ENCODE data around the gene COPB1.

Gene COPB1

GRCh38 chr11:14506532-14506931, 6.9 kb upstream of the COPB1 start:
- DNase-seq = peak; percentile 13

DNA sequence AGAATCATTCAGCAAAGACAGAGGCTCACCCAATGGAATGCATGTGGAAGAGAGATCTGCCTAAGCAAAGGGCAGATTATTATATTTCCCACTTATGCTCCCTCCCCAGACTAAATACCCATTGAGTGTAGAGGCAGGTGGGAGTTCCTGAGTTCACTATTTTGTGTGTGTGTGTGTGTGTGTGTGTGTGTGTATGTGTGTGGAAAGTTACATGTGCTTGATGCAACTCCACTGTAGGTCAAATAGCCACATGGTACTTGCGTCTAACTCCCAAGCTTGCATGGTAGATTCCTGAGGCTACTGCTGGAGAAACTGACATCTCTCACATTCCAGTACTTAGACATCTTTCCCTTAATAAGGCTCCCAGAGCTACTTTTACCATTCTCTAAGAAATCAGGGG, 3.4 kb upstream of the COPB1 start:
- DNase-seq = no peak

- DNase-seq = no peak
These were observed 2.4 kb upstream of the COPB1 start for GRCh38 chr11:14502039-14502438.

DNA sequence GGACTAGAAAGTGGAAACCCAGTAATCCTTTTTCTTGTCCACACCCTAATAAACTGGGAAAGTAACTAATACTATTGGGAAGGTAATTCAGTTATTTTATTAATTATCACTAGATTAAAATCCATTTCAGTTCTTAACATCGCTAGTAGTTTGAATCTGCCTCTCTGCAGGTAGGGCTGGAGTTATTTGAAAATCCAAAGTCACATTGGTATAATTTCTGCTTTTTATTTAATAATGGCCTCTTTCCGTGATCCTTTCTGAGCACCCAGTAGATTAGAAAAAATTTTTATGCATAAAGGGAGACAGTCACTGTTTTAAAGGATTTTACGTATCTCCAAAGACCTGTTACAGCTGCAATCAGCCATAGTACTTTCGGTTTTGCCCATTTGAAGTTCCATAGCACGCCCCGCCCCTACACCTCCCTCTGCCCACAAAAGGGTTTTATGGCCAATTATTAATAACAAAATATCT, 605 bp upstream of the COPB1 start:
- peak; percentile 68 for DNase-seq

DNA sequence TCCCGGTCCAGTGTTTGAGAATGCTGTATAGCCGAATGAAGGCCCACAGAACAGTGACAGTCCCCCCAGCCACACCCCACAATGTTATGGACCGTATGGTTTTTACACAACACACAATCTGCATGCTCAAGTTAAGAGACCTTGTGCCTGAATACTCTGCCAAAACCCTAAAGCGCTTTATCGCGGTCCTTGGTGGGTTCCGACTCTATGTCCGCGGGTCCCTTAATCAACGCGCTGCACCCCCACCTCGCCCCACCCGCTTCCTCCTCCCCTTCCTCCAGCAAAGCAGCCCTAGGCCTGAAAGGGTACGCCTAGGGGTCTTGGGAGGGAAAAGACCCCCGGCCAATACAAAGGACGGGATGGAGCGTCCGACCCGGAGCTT, 442 bp downstream of the COPB1 start:
- peak; percentile 28 for DNase-seq

DNA sequence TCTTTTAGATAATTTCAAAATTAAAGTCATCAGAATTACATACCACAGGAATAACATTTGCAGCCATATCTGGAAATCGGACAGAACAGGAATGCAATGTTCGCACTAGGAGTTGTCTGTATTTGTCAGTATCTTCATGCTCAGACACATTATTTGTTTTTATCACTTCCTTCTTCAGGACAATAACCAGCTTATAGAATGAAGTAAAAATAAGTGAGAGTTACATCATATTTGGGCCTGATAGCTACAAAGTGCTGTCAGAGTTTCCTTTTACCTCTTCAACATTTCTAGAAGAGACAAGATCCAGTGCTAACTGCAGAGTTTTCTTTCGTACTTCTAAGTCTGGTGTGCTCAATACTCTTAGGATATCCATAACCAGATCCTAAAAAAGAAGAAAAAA, 18.9 kb downstream of the COPB1 start:
- no peak for DNase-seq

DNA sequence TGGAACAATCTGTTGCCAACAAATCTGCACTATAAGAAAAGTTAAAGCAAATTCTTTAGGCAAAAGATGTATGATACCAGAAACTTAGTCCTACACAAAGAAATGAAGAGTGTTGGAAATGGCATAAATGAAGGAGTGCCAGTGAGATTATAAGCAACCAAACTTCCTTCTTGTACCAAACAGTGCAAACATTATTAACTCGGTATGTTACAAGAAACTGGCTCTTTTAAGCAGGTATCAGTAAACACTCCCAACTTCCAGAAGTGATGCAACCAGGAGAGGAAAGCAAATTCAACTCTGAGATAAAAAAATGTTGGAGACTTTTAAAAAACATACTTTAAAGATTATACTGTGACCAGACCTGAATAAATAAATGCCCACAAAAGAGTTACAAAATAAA, 28.5 kb downstream of the COPB1 start:
- no peak for DNase-seq

DNA sequence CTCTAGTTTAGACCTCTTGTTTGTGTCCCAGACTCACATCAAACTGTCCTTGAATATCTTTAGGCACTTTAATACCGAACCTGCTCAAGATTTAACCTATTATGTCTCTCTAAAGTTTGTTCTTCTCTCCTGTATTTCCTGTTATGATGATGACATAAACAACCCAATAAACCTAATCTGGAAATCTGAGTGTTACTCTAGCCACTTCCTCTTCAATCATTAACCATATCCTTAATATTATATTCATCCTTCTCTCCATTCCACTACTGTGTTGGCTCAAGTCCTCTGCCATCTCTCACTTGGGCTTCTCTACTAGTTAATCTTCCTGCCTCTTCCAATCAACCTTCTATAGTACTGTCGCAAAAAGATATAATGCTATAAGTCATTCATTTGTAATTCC, 36.0 kb downstream of the COPB1 start:
- no peak for DNase-seq

DNA sequence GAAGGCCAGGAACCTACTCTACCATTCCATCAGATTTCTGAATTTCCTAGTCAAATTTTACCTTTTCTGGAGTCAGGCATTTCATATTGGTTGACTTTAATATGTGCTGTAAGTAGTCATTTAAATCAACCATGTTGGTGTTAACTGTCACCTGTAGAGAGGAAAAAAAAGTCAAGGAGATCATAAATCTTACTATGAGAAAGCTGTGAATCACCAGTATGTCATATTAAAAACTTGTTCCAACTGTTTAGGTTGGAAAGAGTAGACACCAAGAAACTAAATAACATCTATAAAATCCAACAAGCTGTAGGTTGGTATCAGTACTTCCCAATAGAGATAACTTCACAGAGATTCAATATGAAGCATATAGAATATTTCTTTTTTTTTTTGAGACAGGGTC, 39.5 kb downstream of the COPB1 start:
- no peak for DNase-seq

DNA sequence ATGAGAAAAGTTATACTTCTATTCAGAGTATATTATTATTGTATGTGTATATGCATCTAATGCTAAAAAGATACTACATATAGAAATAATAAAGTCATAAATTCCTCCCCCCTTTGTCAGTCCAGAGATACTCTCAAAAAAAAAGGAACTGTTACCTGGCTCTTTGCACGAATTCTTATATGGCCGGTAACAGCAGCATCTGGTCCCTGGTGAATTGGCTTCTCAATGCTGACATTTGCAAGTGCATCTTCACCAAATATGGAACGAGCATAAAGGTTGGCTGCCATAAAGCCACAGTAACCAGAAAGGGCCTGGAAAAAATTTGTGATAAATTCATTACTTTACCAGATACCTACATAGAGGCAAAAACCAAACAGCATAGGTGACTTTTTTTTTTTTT, 41.2 kb downstream of the COPB1 start:
- no peak for DNase-seq

GRCh38 chr11:14455648-14456430, 43.8 kb downstream of the COPB1 start:
- DNase-seq = no peak

DNA sequence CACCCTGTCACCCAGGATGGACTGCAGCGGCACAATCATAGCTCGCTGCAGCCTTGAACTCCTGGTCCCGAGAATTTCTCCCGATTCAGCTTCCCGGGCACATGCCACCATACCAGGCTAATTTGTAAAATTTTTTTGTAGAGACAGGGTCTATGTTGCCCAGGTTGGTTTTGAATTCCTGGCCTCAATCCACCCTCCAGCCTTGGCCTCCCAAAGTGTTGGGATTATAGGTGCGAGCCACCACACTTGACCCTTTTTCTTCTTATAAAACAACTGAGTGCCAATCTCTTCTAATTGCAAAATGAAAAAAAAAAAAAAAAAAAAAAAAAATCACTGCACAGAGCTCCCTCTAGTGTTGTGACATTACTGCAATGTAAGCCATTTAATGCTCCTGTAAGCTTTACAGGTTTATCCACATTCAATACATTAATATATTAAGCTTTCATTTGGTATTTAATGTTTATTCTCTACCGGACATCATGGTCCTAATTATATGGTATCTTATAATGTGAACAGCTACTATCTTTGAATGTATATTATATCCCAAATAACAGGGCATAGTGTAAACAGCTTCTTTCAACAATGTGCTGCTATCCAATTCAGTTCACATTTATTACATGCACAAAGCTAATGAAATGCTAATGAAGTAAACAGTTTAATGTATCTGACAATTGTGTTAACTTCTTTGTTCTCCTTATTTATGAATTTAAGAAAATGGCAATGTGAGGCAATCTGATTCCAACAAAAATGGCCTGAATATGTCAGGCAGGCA, 44.6 kb downstream of the COPB1 start:
- DNase-seq = peak; percentile 47

- peak; percentile 58 for DNase-seq
These were observed 47.8 kb downstream of the COPB1 start for GRCh38 chr11:14451825-14452224.

GRCh38 chr11:14449302-14449714, 50.3 kb downstream of the COPB1 start:
- DNase-seq = peak; percentile 56

DNA sequence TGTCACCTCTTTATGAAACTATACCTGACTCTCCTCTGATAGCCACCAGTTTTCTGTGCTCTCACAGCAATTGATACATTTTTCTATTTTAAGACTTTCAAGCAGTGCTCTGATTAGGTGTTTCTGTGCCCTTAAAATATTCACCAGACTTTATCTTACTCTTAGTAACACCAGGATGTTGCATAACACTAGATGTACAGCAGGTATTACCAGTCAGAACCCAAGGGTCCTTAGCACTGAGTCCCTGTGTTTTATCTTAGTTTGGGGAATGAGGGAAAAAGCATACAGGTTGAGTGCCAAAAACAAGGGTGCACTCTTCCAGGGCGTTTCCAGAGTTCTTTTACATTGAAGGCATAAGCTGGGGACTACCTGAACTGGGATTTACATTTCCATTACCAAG, 51.4 kb downstream of the COPB1 start:
- no peak for DNase-seq

- peak; percentile 78 for DNase-seq
These were observed 52.9 kb downstream of the COPB1 start for GRCh38 chr11:14446701-14447169.

GRCh38 chr11:14445542-14446530, 53.8 kb downstream of the COPB1 start:
- peak; percentile 69 for DNase-seq

GRCh38 chr11:14444441-14445189, 55.0 kb downstream of the COPB1 start:
- no peak for DNase-seq

DNA sequence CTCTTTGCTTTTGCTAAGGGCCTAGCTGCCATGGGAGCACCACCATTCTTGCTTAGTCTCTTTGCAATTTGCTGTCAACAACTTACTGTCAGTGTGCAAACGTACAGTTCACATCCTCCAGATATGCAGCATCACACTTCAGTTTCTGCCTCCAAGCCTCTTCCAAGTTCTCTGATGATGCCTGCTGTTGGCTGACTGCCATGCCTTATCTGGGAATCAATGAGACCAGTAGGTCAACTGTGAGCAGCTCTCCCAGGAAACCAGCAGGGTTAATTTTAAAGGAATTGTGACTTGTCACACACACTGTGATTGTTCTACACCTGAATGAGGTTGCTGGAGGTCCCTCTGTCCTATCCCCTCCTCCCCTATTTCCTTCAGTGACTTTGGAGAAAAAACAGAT, 56.0 kb downstream of the COPB1 start:
- DNase-seq = peak; percentile 88

DNA sequence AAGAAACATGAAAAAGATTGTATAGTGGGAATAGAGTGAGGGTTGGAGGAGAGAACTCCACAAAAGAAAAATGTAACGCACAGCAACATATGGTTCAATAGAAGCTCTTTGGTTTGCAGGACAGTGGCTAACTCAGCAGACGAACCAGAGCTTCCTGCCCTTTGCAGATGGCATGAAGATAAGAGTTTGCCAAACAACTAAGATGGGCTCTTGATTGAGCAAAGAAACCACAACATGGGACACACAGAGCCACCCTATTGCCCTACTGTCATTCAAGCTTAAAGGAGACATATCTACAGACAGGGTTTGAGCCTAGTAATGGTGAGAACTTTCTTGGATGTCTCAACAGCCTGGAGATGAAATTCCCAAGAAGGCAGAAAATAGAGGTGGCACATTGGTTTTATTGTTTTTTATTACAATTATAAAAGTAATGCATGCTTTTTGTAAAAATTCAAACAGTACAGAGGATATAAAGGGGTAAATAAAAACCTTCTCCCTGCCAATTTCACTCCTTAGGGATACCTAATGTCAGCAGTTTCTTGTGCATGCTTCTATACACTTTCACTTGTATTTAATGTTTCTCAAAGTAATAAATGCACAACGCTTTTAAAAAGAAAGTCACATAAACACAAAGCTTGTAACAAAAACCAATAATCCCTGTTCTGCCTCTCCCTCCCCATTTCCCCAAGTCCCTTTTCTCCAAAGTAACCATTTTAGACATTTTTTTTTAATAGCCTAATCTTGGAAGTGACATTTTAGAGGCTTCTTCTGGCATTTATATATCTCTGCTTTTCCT, 63.7 kb downstream of the COPB1 start:
- DNase-seq = no peak

- no peak for DNase-seq
These were observed 74.0 kb downstream of the COPB1 start for GRCh38 chr11:14425621-14426020.

All from EL (cell line).